Epithelial cell of prostate (primary cell): ENCODE data around the gene PHF5A.
"Not testable (repeated sequence)": the region's sequence is repeated elsewhere in the genome, so short reads cannot be mapped to it uniquely, and the experiment has no call there.

Experiments
- DNase-seq: peaks from one replicate; pipeline ENCODE4 v3.0.0-alpha.2; 2011; ENCODE audit warnings: low read depth, low spot score
- H3K27ac ChIP-seq: fragments of 450-650 bp; 2 replicates; pipeline ENCODE4 v1.5.1; 2017; ENCODE audit warnings: mild to moderate bottlenecking

Gene PHF5A

DNA sequence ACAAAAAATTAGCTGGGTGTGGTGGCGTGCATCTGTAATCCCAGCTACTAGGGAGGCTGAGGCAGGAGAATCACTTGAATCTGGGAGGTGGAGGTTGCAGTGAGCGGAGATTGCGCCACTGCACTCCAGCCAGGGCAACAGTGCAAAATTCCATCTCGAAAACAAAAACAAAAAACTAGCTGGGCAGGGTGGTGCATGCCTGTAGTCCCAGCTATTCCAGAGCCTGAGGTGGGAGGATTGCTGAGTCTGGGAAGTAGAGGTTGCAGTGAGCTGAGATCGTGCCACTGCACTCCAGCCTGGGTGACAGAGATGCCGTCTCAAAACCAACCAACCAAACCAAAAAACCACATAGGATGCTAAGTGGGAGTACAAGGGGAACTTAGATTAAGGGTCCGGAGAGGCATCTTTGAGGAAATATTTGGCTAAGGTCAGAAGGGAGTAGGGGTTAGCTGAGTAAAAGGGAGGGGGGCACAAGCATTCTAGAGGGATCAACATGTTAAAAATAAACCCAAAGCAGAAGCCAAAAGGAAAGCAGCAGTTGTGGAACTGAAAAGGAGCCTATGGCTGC lies 10.2 kb downstream of the PHF5A start:
- no peak overlapping the region for H3K27ac ChIP-seq
- no peak for DNase-seq

DNA sequence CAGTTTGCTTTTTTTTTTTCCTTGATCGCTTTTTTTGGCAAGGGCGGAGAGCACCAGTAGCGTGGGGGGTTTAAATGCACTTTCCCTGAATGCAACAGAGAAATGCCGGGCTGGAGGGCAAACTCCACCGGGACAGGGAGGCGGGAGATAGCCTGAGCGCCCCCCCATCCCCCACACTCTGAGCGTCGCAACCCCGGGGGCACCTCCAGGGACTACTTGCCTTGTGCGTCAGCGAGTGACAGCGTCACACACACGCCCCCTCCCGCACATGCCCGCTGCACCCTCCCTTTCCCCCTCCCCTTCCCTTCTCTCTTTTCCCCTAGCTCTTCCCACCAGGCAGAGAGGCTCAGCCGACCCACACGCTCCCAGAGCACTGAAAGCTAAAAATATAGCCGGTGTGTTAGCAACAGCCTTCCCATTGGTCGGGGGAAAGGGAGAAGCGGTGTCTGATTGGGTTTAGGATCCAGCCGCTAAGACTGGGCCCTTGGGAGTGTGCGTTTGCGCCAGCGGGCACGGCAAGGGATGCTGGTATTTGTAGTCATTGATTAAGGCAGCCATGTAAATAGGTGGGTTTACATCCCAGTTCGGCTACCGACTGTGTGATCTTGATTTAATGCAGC lies 20.2 kb downstream of the PHF5A start:
- DNase-seq = peak; percentile 95
- peak overlapping the region; percentile 94 for H3K27ac ChIP-seq

DNA sequence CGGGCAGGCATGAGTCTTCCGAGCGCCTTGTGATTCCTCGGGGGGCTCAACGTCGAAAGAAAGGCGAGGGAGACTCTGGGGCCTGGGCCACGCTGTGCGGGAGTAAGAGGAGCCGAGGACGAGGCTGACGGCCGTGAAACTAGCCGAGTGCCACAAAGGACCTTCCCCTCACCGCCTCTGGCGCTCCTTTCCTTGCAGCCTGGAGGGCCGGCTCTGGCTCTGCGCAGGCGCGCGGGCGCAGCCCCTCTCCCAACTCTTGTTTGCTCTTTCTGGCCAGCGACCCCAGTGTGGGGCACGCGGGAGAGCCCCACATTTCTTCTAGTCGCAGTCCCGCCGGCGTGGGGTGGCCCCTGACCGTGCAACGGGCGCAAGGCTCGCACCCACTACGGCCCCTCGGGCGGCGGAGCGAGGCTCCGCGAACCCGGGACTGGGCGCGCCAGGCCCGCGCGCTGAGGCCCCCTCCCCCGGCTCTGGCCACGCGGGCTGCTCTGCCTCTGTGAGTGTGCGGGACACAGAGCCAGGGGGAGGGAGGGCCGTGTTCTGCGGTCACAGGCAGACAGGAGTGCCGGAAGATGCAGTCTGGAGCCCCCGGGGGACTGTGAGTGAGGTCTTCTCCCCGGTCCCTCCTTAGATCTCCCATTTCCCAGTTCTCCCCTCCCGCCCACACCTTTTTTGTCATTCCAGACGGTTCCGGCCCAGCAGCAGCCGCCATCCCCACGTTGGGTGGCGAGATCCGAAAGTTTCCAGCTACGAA lies 20.9 kb downstream of the PHF5A start:
- no peak for DNase-seq
- peak overlapping the region; percentile 94 for H3K27ac ChIP-seq

DNA sequence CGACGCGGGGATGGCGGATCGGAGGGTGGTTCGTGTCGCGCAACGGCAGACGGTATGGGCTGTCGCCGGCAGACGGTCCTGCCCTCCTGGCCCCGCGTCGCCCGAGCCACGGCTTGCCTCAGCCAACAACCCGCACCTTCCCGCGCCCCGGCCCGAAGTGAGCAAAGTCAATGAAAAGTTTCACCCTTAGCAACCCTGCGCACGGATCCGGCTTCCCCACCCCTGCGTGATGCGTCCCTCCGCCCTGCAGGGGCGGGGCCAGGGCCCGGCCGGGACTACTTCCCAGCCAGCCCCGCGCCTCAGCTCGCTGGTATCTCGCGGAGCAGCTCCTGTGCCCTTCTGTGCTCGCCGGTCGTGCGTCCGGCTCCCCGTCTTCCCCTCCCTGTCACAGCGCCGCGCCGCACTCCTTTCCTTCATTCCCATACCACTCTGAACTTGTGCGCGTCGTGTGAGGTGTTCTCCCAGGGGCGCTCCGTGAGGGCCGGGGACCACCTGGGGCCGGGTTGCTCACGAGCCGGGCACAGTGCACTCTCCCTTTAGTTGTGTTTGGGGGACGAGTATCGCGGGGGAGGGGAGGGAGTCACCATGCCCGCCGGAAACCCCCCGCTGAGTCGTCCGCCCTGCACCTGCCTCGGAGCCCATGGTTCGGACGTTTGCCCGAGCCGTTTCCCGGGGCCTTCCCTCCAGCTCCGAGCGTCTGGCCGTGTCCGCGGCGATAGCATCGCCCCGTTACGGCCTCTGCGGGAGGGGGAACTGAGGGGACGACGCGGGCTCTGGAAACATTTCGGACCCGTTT lies 21.7 kb downstream of the PHF5A start, which contains the start of gene TOB2:
Gene TOB2 (minus strand): TSS at position 163 of the 796 bp plus-strand sequence. CDS start 9,456 bp downstream, outside the sequence.
- DNase-seq = peak; percentile 88
- H3K27ac ChIP-seq = peak within 1 kb of the TSS; percentile 94

DNA sequence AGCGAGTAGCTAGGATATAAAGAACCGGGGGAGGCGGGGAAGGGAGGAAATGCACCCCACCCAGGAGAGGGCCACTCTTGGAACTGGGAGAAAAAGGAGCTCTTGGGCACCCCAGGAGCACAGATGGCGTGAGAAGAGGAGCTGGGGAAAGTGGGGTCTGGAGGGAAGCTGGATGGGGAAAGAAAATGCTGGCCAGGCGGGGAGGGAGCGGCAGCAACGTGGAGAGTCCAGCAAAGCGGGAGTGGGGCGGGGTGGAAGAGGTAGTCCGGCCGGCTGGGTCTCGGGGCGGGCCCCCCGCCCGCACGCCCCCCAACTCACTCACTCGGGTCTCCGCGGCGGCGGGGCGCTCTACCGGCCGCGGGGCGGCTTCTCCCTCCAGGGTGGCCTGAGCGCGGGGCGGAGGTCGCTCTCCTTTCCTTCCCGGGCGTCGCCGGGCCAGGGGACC lies 22.4 kb downstream of the PHF5A start:
- H3K27ac ChIP-seq = peak overlapping the region; percentile 94
- DNase-seq = no peak

DNA sequence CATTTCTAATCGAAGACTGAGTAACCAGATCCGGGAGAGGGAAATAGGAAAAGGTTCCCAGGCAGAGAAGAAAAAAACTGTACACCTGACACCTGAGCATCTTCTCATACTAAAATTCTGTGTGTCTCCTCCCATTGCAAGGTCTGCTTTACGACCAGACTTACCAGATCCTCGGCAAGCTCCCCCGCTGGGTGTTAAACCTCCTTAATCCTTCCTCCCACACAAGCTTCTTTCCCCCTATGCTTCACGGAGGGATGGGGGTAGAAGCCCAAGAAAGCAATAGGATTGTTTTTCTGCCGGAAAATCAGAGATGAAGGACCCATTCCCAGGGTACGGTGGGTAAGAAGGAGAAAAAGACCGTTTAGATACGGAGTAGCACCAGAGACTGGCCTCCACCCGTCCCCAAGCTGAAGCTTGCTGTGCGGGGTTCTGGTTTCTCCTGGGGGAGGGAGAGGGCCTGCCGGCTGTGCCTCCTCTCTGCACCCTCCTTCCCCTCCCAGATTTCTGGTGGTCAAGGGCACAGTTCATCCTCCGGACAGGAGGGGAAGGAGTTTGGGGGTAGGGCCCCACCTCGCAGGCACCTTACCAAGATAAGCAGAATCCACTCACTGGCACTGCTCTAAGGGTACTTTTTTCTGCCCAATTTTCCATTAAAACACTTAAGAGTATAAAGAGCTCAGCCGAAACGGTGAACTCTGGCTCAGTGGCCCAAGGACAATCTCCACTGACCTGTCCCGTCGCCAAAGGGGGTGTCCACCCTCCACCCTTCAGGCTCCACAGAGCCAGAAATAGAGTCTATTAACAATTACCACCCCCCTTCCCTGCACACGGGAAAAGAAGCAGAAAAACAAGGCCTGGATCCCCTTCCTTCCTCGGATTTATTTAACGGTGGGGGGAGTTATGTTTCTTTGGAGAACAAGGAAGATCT lies 23.1 kb downstream of the PHF5A start:
- no peak for DNase-seq
- H3K27ac ChIP-seq = peak overlapping the region; percentile 94

DNA sequence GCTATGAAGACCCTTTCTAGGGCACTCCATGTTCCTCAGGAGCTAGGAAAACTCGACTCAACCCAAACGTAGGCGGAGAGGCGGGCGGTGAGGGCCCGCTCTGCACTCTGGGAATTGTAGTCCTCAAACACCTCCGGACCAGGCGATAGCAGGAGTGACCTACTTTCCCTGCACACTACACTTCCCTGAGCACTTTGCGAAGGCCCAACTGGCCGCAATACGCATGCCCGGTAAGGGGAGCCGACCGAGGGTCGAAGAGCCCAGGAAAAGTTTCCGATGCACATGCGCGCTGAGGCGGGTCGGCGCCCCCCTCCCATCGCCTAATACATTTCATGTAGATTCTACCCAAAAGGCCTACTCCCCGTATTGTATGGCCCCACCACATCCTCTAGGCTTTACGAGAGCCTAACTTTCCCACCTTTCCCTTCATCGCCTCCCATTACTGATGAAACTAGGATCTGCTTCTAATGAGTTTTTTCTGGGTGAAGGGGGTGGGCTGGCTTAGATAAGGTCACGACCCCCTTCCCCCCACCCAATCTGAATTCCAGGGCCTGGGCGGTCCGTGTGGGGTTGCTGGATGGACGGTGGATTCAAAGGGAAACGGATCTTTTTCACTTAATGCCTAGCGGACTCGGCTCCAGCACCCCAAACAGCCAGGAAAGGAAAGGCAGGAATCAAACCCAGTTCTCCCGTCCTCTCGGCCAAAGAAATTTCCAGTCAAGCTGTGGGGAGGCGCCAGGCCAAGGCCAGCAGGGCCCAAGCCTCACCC lies 23.9 kb downstream of the PHF5A start:
- peak overlapping the region; percentile 94 for H3K27ac ChIP-seq
- DNase-seq = peak; percentile 74

DNA sequence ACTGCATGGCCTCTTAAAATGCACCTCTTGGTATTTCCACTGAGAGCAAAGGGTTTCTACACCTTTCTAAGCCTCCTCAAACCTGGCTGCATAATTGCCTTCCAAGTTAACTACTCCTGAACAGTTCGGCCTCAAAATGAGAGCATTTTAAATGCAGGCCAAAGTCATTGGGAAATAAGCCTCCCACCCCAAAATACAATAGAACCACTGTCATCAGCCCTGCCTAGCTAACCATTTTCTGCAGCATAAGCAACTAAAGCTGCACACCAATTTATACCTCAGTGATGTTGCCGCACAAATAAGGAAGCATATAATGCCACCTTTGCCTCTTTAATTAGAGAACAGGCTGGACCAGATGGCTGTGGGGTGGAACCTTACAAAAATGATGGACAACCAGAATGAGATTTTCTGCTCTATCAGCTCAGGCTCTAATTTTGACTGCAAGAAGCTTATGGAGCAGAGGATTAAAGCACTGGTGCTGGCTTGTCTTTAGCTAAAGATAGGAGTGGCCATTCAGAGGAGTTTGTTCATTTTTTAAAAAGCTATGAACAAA lies 26.2 kb downstream of the PHF5A start:
- H3K27ac ChIP-seq = no peak overlapping the region
- DNase-seq = no peak

DNA sequence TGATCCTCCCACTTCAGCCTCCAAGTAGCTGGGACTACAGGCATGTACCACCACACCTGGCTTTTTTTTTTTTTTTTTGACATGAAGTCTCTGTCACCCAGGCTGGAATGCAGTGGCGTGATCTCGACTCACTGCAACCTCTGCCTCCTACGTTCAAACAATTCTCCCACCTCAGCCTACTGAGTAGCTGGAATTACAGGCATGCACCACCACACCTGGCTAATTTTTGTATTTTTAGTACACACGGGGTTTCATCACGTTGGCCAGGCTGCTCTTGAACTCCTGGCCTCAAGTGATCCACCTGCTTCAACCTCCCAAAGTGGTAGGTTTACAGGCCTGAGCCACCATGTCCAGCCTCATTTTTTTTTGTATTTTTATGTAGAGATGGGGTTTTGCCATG lies 28.0 kb downstream of the PHF5A start:
- H3K27ac ChIP-seq, DNase-seq: not testable (repeated sequence)

DNA sequence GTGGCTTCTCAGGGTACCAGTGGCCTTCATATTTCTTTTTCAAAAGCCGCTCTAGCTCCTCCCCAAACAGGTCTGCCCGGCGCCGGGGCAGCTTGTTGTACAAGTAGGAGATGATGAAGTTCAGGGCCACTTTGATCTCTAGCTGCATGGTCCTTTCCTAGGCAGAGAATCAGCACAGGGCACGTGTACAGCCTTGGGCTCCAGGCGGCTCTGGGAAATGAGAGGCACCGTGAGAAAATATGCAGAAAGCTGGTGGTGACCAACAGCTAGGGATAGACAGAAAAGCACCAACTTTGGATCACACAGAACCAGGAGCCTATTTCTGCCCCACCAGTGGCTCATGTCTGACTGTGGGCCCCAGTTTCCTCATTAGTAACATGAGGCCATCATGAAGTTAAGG lies 31.3 kb downstream of the PHF5A start:
- DNase-seq = no peak
- no peak overlapping the region for H3K27ac ChIP-seq

DNA sequence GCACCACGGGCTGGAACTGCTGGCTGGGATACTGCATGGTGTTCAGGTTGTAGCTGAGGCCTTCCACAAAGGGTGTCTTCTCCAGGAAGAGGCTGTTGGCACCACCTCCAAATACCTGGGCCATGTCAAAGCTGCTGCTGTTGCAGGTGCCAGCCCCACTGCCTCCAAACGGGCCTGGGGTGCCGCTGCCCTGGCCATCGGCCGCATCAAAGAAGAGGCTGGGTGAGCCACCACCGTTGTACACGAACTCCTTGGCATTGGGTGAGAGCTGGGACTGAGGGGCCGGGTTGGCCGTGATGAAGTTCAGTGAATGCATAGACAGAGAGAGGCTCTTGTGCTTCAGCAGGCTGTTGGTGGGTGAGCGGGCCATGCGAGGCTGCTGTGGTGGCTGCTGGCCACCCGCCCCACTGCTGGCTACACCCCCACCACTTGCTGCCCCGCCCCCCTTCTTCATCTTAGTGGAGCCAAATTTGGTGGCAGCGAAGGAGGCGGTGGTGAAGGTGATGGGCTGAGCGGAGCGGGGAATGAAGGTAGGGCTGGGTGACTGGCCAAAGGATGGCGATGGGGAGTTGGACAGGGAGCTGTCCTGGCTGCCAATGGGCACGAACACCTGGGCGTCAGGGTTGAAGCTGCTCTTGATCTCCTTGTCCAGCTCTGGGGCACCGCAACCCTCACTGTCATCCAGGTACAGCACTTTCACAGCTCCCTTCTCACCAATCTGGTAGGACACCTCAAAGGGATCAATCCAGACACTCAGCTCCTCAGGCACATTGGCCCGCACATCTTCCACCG lies 32.0 kb downstream of the PHF5A start:
- no peak overlapping the region for H3K27ac ChIP-seq
- DNase-seq = no peak

DNA sequence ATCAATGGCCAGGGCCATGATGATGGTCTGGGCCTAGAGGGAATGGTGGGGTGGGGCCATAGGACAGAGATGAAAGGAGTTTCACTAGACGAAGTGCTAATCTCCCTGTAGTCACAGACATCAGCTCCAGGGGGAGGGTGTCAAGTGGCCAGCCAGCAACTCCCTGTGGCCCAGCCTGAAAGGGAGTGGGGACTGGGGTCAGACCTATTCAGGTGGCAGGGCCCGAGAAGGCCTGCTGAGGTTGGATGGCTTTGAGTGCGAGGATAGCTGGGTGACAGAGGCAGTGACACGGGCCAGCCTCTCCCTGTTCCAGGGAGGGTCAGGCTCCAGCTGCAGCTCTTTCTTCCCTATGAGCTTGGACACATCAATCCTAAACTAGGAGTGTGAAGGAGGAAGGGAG lies 32.9 kb downstream of the PHF5A start:
- DNase-seq = no peak
- no peak overlapping the region for H3K27ac ChIP-seq

DNA sequence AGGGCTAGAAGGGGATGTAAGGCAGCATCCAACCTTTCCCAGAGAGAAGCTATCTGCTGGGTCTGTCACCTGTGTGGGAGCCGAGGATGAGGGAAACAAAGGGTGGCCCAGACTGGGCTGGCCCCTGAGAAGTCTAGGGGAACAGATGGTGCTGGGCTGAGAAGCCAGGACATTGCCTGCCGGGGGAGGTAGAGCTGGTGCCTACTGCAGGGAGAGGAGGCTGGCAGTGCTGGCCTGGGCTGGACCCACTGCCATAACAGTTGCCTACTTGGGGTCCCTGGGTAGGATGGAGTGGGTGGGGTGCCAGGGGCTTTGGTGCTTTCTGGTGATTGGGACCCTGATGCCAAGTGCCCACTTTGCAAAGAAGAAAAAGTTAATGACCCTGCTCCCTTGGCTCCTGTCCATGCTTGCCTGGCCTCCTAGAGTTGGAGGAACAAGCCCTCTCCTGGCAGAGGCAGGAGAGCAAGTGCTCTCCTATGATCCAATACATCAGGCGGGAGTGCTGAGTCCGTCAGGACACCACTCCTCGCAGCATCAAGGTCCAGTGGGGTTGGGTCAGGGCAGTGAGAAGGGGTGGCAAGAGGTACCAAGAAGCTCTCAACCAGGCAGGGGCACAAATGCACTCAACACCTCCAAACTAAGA lies 34.0 kb downstream of the PHF5A start:
- not testable (repeated sequence) for DNase-seq, H3K27ac ChIP-seq

DNA sequence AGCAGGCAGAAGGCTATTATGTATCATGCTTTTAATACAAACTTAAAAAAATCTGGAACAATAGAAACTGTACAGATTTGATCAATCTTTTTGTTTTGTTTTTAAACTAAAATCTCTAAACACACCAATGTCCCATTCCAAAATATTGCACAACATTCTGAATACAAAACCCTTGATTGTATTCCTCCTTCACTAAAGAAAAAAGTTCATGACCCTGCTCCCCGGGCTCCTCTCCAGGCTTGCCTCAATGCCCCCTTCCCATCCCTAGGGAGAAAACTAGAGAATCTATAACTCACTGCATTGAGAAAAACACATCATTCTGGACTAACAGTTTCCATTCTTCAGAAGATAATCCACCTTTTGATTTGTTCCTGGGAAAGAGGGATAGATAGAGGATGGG lies 35.0 kb downstream of the PHF5A start:
- H3K27ac ChIP-seq, DNase-seq: not testable (repeated sequence)

DNA sequence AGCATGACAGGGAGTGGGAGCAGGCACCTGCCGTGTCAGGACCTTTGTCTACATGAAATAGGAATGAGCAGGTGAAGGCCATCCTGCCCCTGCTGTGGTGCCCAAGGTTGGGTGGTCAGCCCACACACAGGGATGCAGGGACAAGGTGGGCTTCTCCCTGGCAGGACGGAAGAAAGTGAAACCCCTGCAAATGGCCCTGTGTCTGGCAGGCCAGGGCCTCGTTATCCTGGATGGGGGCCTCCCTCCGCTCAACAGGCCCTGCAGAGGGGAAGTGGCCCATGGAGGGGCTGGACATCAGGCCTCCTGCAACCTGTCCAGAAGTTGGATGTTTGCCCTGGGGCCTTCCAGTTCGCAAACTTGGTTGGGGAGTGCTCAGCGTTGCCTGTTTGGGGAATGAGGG lies 36.8 kb downstream of the PHF5A start:
- DNase-seq = no peak
- no peak overlapping the region for H3K27ac ChIP-seq

DNA sequence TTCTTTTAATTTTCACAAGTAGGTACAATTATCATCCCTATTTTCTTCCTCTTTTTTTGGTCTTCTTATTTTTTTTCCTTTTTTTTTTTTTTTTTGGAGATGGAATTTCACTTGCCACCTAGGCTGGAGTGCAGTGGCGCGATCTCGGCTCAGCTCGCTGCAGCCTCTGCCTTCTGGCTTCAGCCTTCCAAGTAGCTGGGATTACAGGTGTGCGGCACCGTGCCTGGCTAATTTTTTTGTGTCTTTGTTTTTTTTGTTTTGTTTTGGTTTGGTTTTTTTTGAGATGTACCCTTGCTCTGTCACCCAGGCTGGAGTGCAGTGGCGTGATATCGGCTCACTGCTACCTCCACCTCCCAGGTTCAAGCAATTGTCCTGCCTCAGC lies 38.5 kb downstream of the PHF5A start:
- no peak overlapping the region for H3K27ac ChIP-seq
- no peak for DNase-seq

DNA sequence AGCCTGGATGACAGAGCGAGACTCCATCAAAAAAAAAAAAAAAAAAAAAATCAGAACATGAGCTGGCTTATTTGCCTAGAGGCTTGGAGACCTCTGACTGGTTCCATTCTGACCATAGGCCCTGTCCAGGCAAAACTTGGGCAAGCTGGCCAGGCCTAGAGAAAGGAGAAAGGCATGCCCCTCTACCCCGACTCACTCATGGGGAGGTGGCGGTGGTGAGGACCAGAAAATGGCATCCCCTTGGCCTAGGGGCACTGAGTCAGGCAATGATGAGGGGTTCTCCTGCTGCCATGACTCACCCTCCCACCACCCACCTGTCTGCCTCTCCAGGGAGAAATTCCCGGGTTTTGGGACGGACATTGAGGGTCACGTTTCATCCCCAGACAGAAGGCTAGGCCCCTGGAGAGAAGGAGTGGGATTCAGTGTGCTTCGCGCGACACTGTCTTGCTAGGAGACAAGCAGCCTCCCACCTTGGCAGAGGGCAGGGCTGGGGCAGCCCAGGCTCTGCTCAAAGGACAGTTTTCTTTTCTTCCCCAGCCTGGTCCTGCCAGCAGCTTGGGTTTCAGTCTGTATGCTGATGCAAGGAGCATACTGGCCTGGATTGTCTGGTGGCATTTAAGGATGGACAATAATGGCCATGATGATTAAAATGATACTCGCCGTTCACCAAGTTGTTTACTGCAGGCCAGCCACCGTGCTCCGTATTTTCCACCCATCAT lies 39.1 kb downstream of the PHF5A start:
- H3K27ac ChIP-seq = no peak overlapping the region
- no peak for DNase-seq
